Measurements from ENCODE around the gene FXYD5. TPM values are rescaled to one million over a fixed set of nuclear protein-coding genes. Genes with fewer than 3 reads are reported as not detected.

Gene FXYD5
- total RNA-seq, 1 donor from 2014 or later: 135 TPM

- no peak overlapping the region for H3K4me3 ChIP-seq (ENCODE audit: low read depth, low read length)
- H3K36me3 ChIP-seq (ENCODE audit: control insufficient read depth, insufficient read depth, low read length): no peaks in the 10 kb centered on the region
- TF ChIP-seq CTCF (IDR thresholded peaks at IDR 0.05; ENCODE audit: insufficient read depth, low read length, poor library complexity, severe bottlenecking): no peak
- peaks cover 21% of the 10 kb centered on the region for H3K27me3 ChIP-seq (ENCODE audit: control insufficient read depth, insufficient read depth, low read length)
- DNase-seq (ENCODE audit: low read depth): no peak
Observed at GRCh38 chr19:35118268-35119020, 36.1 kb upstream of the FXYD5 start.

- no peaks in the 10 kb centered on the region for H3K36me3 ChIP-seq (ENCODE audit: control insufficient read depth, insufficient read depth, low read length)
- no peak overlapping the region for H3K4me3 ChIP-seq (ENCODE audit: low read depth, low read length)
- no peak for TF ChIP-seq CTCF (IDR thresholded peaks at IDR 0.05; ENCODE audit: insufficient read depth, low read length, poor library complexity, severe bottlenecking)
Observed at GRCh38 chr19:35119091-35119490, 35.4 kb upstream of the FXYD5 start.

GRCh38 chr19:35119578-35120155 lies 34.9 kb upstream of the FXYD5 start:
- Histone ChIP-seq H3K27me3 (ENCODE audit: control insufficient read depth, insufficient read depth, low read length) (peaks cover 21% of the 10 kb centered on the region), H3K4me3 (ENCODE audit: low read depth, low read length) (no peak overlapping the region), H3K36me3 (ENCODE audit: control insufficient read depth, insufficient read depth, low read length) (no peaks in the 10 kb centered on the region)
- DNase-seq (ENCODE audit: low read depth): no peak
- no peak for TF ChIP-seq CTCF (IDR thresholded peaks at IDR 0.05; ENCODE audit: insufficient read depth, low read length, poor library complexity, severe bottlenecking)

More at GRCh38 chr19:35119091-35119490, 35.4 kb upstream of the FXYD5 start:
- no peak for DNase-seq (ENCODE audit: low read depth)
- H3K27me3 ChIP-seq (ENCODE audit: control insufficient read depth, insufficient read depth, low read length): peaks cover 21% of the 10 kb centered on the region

GRCh38 chr19:35120492-35120891 lies 34.0 kb upstream of the FXYD5 start:
- no peak for DNase-seq (ENCODE audit: low read depth)
- Histone ChIP-seq H3K27me3 (ENCODE audit: control insufficient read depth, insufficient read depth, low read length) (peaks cover 13% of the 10 kb centered on the region), H3K4me3 (ENCODE audit: low read depth, low read length) (no peak overlapping the region), H3K36me3 (ENCODE audit: control insufficient read depth, insufficient read depth, low read length) (no peaks in the 10 kb centered on the region)
- TF ChIP-seq CTCF (IDR thresholded peaks at IDR 0.05; ENCODE audit: insufficient read depth, low read length, poor library complexity, severe bottlenecking): no peak

- DNase-seq (ENCODE audit: low read depth): no peak
- Histone ChIP-seq H3K36me3 (ENCODE audit: control insufficient read depth, insufficient read depth, low read length) (no peaks in the 10 kb centered on the region), H3K27me3 (ENCODE audit: control insufficient read depth, insufficient read depth, low read length) (peaks cover 9% of the 10 kb centered on the region), H3K4me3 (ENCODE audit: low read depth, low read length) (no peak overlapping the region)
- TF ChIP-seq CTCF (IDR thresholded peaks at IDR 0.05; ENCODE audit: insufficient read depth, low read length, poor library complexity, severe bottlenecking): no peak
Observed at GRCh38 chr19:35120898-35121297, 33.6 kb upstream of the FXYD5 start.
